SK-N-SH treated with all-trans-retinoic acid at 6 μM for 48 hours (cell line): Measurements from ENCODE around the gene SLC25A47.

Experiments
- ARNTL ChIP-seq: fragments of 450-650 bp; formaldehyde crosslinking; IDR thresholded peaks from 2 replicates; pipeline ENCODE4 v1.5.0; 2020; ENCODE audit warnings: low read depth, mild to moderate bottlenecking, moderate library complexity, borderline replicate concordance
- OSR1 ChIP-seq: fragments of 250-450 bp; sonication (Bioruptor Pico); IDR thresholded peaks from 2 replicates; pipeline ENCODE4 v1.8.0; 2022; ENCODE audit warnings: moderate library complexity, mild to moderate bottlenecking, inconsistent platforms
- PPARA ChIP-seq: fragments of 250-450 bp; sonication (Bioruptor Pico); IDR thresholded peaks from 2 replicates; pipeline ENCODE4 v1.5.0; 2020; ENCODE audit warnings: mild to moderate bottlenecking, borderline replicate concordance
- RARB ChIP-seq: fragments of 250-450 bp; sonication (Bioruptor Pico); IDR thresholded peaks from 2 replicates; pipeline ENCODE4 v1.8.0; 2021; ENCODE audit warnings: mild to moderate bottlenecking, moderate library complexity
- TCF4 ChIP-seq: fragments of 250-450 bp; sonication (Bioruptor Pico); IDR thresholded peaks from 2 replicates; pipeline ENCODE4 v1.8.0; 2021; ENCODE audit warnings: mild to moderate bottlenecking, moderate library complexity, borderline replicate concordance
- ZFP3 ChIP-seq: fragments of 250-450 bp; sonication (Bioruptor Pico); IDR thresholded peaks from 2 replicates; pipeline ENCODE4 v1.5.0; 2020; ENCODE audit warnings: mild to moderate bottlenecking, moderate library complexity
- ZFP30 ChIP-seq: fragments of 450-650 bp; formaldehyde crosslinking; IDR thresholded peaks from 2 replicates; pipeline ENCODE4 v1.5.0; 2022; ENCODE audit warnings: mild to moderate bottlenecking, moderate library complexity
- ZNF565 ChIP-seq: fragments of 450-650 bp; formaldehyde crosslinking; conservative IDR thresholded peaks from 2 replicates; pipeline ENCODE4 v1.5.0; 2020; ENCODE audit warnings: low read depth, mild to moderate bottlenecking, moderate library complexity
- ZNF70 ChIP-seq: fragments of 450-650 bp; formaldehyde crosslinking; IDR thresholded peaks from 2 replicates; pipeline ENCODE4 v1.5.0; 2020; ENCODE audit warnings: mild to moderate bottlenecking, moderate library complexity
- ZNF8 ChIP-seq: fragments of 450-650 bp; formaldehyde crosslinking; IDR thresholded peaks from 2 replicates; pipeline ENCODE4 v1.5.0; 2020; ENCODE audit warnings: mild to moderate bottlenecking, moderate library complexity
- TF ChIP-seq, protein P1 (sequence below): fragments of 250-450 bp; sonication (Bioruptor Pico); IDR thresholded peaks from 2 replicates; pipeline ENCODE4 v1.5.1; 2020; ENCODE audit warnings: low read depth, mild to moderate bottlenecking, moderate library complexity

DNA sequence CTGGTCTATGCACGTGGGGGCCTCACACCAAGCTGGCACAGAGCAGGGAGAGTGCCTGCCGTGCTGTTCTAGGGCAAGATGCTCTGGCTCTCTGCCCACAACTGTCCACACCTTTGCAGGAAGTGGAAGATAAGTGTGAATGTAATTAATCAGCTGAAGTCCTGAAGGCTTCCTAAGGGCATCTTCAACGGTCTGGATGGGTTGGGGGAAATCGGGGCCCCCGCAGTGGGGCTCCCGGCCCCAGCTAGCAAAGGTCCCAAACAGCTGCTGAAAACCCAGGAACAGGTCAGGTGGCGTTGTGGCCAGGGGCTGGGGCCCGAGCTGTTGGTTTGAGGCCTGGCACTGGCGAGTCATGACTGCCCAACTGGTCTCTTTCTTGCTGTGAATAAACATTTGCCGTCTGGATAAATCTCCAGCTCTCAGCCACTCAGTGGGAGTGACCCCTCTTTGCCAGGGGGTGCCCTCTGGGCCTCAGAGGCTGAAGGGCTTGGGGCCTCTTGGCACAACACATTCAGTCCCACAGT lies 10.2 kb upstream of the SLC25A47 start:
- TF ChIP-seq RARB (CRISPR knock-in tag) (no peak), ZFP30 (CRISPR knock-in tag) (no peak), ZNF565 (CRISPR knock-in tag) (no peak), OSR1 (CRISPR knock-in tag) (no peak), ZNF8 (no peak), PPARA (CRISPR knock-in tag) (no peak), TCF4 (CRISPR knock-in tag) (no peak), ARNTL (CRISPR knock-in tag) (no peak), ZFP3 (CRISPR knock-in tag) (no peak), ZNF70 (CRISPR knock-in tag) (no peak)
- TF ChIP-seq, protein P1, sequence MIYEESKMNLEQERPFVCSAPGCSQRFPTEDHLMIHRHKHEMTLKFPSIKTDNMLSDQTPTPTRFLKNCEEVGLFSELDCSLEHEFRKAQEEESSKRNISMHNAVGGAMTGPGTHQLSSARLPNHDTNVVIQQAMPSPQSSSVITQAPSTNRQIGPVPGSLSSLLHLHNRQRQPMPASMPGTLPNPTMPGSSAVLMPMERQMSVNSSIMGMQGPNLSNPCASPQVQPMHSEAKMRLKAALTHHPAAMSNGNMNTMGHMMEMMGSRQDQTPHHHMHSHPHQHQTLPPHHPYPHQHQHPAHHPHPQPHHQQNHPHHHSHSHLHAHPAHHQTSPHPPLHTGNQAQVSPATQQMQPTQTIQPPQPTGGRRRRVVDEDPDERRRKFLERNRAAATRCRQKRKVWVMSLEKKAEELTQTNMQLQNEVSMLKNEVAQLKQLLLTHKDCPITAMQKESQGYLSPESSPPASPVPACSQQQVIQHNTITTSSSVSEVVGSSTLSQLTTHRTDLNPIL (CRISPR knock-in tag): no peak
